OCI-M2 (cell line): ENCODE results near the gene PLCB1.
"Not testable (repeated sequence)": the region's sequence is repeated elsewhere in the genome, so short reads cannot be mapped to it uniquely, and the experiment has no call there.

Source experiments
- DNase-seq: peaks from one replicate; lab custom pipeline; 2025; ENCODE audit not compliant: unreplicated experiment; lab: John Stamatoyannopoulos, UW

The PLCB1 gene

GRCh38 chr20:8800089-8800488 is 668.0 kb downstream of the PLCB1 start:
- DNase-seq, result no peak

GRCh38 chr20:8801686-8802085 is 669.6 kb downstream of the PLCB1 start:
- DNase-seq, result no peak

GRCh38 chr20:8803065-8803464 is 671.0 kb downstream of the PLCB1 start:
- DNase-seq, result no peak

GRCh38 chr20:8803941-8804340 is 671.9 kb downstream of the PLCB1 start:
- DNase-seq, result no peak

GRCh38 chr20:8805737-8806442 is 673.8 kb downstream of the PLCB1 start:
- no peak for DNase-seq

- DNase-seq, result no peak
Measured at GRCh38 chr20:8807480-8808201, 675.6 kb downstream of the PLCB1 start.

- DNase-seq, result no peak
Measured at GRCh38 chr20:8808202-8808535, 676.1 kb downstream of the PLCB1 start.

GRCh38 chr20:8809107-8809953 is 677.3 kb downstream of the PLCB1 start:
- no peak for DNase-seq

- DNase-seq, result no peak
Measured at GRCh38 chr20:8811801-8812594, 679.9 kb downstream of the PLCB1 start.

- no peak for DNase-seq
Measured at GRCh38 chr20:8812817-8813216, 680.8 kb downstream of the PLCB1 start.

GRCh38 chr20:8815208-8815607 is 683.1 kb downstream of the PLCB1 start:
- DNase-seq, result no peak

GRCh38 chr20:8829256-8829655 is 697.2 kb downstream of the PLCB1 start:
- no peak for DNase-seq

- DNase-seq, result not testable (repeated sequence)
Measured at GRCh38 chr20:8834294-8834693, 702.2 kb downstream of the PLCB1 start.

GRCh38 chr20:8834851-8835250 is 702.8 kb downstream of the PLCB1 start:
- DNase-seq, result no peak

- DNase-seq, result no peak
Measured at GRCh38 chr20:8837396-8837795, 705.3 kb downstream of the PLCB1 start.

GRCh38 chr20:8842525-8842924 is 710.5 kb downstream of the PLCB1 start:
- no peak for DNase-seq

GRCh38 chr20:8844179-8844578 is 712.1 kb downstream of the PLCB1 start:
- DNase-seq, result no peak

GRCh38 chr20:8849990-8850389 is 717.9 kb downstream of the PLCB1 start:
- DNase-seq, result no peak

- DNase-seq, result no peak
Measured at GRCh38 chr20:8851446-8851845, 719.4 kb downstream of the PLCB1 start.

- DNase-seq, result not testable (repeated sequence)
Measured at GRCh38 chr20:8851919-8852318, 719.9 kb downstream of the PLCB1 start.

- not testable (repeated sequence) for DNase-seq
Measured at GRCh38 chr20:8853211-8853610, 721.1 kb downstream of the PLCB1 start.
